Effector memory CD8-positive, alpha-beta T cell (primary cell): ENCODE data around the gene NELFB.

ENCODE experiments used
- ATAC-seq: fragments of 150-1000 bp; cut with Tn5 transposase; replicated peaks from 2 replicates; pipeline ENCODE4 v1.10.0; 2021; ENCODE audit warnings: mild to moderate bottlenecking, moderate library complexity
- DNase-seq, 3 experiments: peaks; one replicate each; pipeline ENCODE4 v3.0.0; 2021
- H3K27ac Mint-ChIP-seq, 2 donors: one replicate each; pipeline ENCODE4 v1.8.0; 2022; ENCODE audit warnings: mild to moderate bottlenecking in 2 of 2, mixed read lengths in 2 of 2, moderate library complexity in 2 of 2
- H3K27me3 Mint-ChIP-seq, 2 donors: one replicate each; pipeline ENCODE4 v1.8.0; 2022; ENCODE audit warnings: mixed read lengths in 2 of 2
- H3K36me3 Mint-ChIP-seq: one replicate; pipeline ENCODE4 v1.8.0; 2022; ENCODE audit warnings: mild to moderate bottlenecking, moderate library complexity, mixed read lengths; ENCODE audit not compliant: insufficient read depth
- H3K4me1 Mint-ChIP-seq, 2 donors: one replicate each; pipeline ENCODE4 v1.8.0; 2022; ENCODE audit warnings: low read depth in 2 of 2, mixed read lengths in 2 of 2
- H3K4me3 Mint-ChIP-seq, 2 donors: one replicate each; pipeline ENCODE4 v1.8.0; 2022; ENCODE audit warnings: mild to moderate bottlenecking in 2 of 2, mixed read lengths in 2 of 2, moderate library complexity in 2 of 2
- H3K9me3 Mint-ChIP-seq, 2 donors: one replicate each; pipeline ENCODE4 v1.8.0; 2022; ENCODE audit warnings: mixed read lengths in 2 of 2

Gene NELFB

DNA sequence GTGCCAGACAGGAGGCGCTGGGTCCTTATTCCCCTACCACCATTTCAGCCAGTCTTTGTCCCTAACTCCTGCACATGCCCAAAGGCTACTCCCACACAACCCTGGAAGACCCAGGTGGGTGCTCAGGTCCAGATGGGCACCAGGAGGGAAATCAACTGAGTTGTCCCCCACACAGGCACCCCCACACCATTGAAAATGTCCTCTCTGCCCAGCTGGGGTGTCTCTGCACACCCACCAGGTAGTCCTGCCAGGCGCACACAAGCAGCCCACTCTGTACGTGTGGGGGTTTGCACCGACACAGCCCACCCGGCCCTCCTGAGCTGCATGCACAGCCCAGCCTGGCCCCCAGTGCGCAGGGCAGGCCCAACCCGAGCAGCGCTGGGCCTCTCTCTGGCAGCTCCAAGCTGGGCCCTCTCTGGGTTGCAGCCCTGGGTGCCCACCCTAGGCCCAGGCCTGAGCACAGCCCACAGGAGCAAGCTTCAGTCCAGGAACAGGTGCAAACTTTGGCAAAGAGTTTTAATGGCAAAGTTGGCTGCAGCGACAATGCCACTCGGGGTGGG, 35.3 kb upstream of the NELFB start:
- no peaks in the 10 kb centered on the region for H3K9me3 Mint-ChIP-seq
- DNase-seq, result no peak
- peaks cover 13% of the 10 kb centered on the region for H3K36me3 Mint-ChIP-seq
- H3K4me3 Mint-ChIP-seq, result peak overlapping the region in 1 of 2 donors; percentile 53
- H3K4me1 Mint-ChIP-seq, result peaks cover 0 to 4% of the 10 kb centered on the region in 2 donors
- no peaks in the 10 kb centered on the region for H3K27me3 Mint-ChIP-seq
- ATAC-seq, result no peak
- no peak overlapping the region for H3K27ac Mint-ChIP-seq

DNA sequence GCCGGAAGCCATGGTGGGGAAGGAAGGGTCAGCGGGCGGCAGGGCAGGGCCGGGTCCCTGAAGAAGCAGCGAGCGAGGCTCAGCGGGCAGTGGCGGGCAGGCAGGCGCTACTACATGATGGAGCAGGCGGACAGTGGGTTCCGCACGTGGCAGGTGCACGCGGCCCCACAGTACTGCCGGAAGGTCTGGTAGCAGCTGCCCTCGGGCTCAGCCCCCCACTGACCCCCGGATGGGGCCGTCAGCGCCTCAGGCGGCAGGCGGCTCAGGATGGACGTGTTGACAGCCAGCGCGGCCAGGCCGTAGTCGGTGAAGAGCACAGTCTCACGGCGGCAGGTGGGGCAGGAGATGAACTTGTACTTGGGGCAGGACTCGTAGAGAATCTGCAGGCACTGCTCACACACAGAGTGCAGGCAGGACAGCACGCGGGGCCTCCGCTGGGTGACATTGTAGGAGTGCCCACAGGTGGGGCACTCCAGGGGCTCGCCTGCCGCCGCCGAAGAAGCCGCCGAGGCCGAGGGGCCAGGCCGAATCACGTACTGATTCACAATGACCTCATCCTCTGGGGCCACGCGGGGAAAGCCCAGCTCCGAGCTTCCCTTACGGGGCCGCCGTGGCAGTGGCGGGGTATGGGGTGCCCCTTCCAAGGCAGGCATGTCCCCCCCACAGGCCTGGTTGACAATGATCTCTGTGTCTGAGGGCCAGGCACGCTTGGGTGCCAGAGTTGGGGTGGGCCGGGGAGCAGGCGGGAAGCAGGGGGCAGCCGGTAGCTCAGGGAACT, 34.6 kb upstream of the NELFB start:
- H3K27ac Mint-ChIP-seq, result no peak overlapping the region
- H3K4me1 Mint-ChIP-seq, result peaks cover 0 to 4% of the 10 kb centered on the region in 2 donors
- no peaks in the 10 kb centered on the region for H3K27me3 Mint-ChIP-seq
- H3K4me3 Mint-ChIP-seq, result peak overlapping the region; percentile 53 to 57
- ATAC-seq, result no peak
- no peaks in the 10 kb centered on the region for H3K9me3 Mint-ChIP-seq
- no peak for DNase-seq
- H3K36me3 Mint-ChIP-seq, result peaks cover 13% of the 10 kb centered on the region

GRCh38 chr9:137221095-137221505, 34.0 kb upstream of the NELFB start:
- peak overlapping the region; percentile 53 to 57 for H3K4me3 Mint-ChIP-seq
- H3K4me1 Mint-ChIP-seq, result peaks cover 0 to 4% of the 10 kb centered on the region in 2 donors
- H3K36me3 Mint-ChIP-seq, result peaks cover 13% of the 10 kb centered on the region
- no peaks in the 10 kb centered on the region for H3K27me3 Mint-ChIP-seq
- no peaks in the 10 kb centered on the region for H3K9me3 Mint-ChIP-seq
- DNase-seq (no peak), ATAC-seq (no peak)
- no peak overlapping the region for H3K27ac Mint-ChIP-seq

- Mint-ChIP-seq H3K9me3 (no peaks in the 10 kb centered on the region), H3K4me3 (no peak overlapping the region), H3K36me3 (peaks cover 13% of the 10 kb centered on the region), H3K4me1 (peaks cover 0 to 4% of the 10 kb centered on the region in 2 donors), H3K27me3 (no peaks in the 10 kb centered on the region), H3K27ac (no peak overlapping the region)
- DNase-seq, result no peak
- no peak for ATAC-seq
Measured at GRCh38 chr9:137221506-137222111, 33.5 kb upstream of the NELFB start.

- DNase-seq, result no peak
- peak within 1 kb of the TSS; percentile 78 to 83 for H3K4me3 Mint-ChIP-seq
- H3K9me3 Mint-ChIP-seq, result no peaks in the 10 kb centered on the region
- ATAC-seq, result no peak
- H3K36me3 Mint-ChIP-seq, result peaks cover 13% of the 10 kb centered on the region
- peaks cover 1 to 3% of the 10 kb centered on the region in 2 donors for H3K27me3 Mint-ChIP-seq
- peaks cover under 1 to 4% of the 10 kb centered on the region in 2 donors for H3K4me1 Mint-ChIP-seq
- peak within 1 kb of the TSS; percentile 86 to 88 for H3K27ac Mint-ChIP-seq
Measured at GRCh38 chr9:137222190-137223077, 32.7 kb upstream of the NELFB start, which contains the start of gene RNF208. Gene RNF208 (minus strand): TSS chr9:137222240. CDS start chr9:137221212, 1,028 bp downstream.

GRCh38 chr9:137223078-137223970, 31.8 kb upstream of the NELFB start:
- peak; percentile 89 for ATAC-seq
- Mint-ChIP-seq H3K27ac (peak overlapping the region; percentile 86 to 88), H3K36me3 (peaks cover 13% of the 10 kb centered on the region), H3K27me3 (peaks cover 6 to 9% of the 10 kb centered on the region in 2 donors), H3K4me3 (peak overlapping the region; percentile 78 to 83), H3K9me3 (no peaks in the 10 kb centered on the region), H3K4me1 (peaks cover 4 to 6% of the 10 kb centered on the region in 2 donors)
- DNase-seq, result peak; percentile 95 to 96 (median 96)

GRCh38 chr9:137224830-137225694, 30.1 kb upstream of the NELFB start, which contains the start of gene CYSRT1:
Gene CYSRT1 (plus strand): TSS chr9:137225174. CDS start chr9:137225622, 448 bp downstream.
- ATAC-seq (peak; percentile 13), DNase-seq (peak in 1 of 3 experiments; percentile 28)
- Mint-ChIP-seq H3K9me3 (no peaks in the 10 kb centered on the region), H3K27me3 (peaks cover 6 to 9% of the 10 kb centered on the region in 2 donors), H3K4me3 (peak within 1 kb of the TSS; percentile 78 to 83), H3K4me1 (peaks cover 4 to 6% of the 10 kb centered on the region in 2 donors), H3K27ac (peak within 1 kb of the TSS; percentile 86 to 88), H3K36me3 (peaks cover 13% of the 10 kb centered on the region)

- Mint-ChIP-seq H3K36me3 (peaks cover 11% of the 10 kb centered on the region), H3K9me3 (no peaks in the 10 kb centered on the region), H3K27me3 (peaks cover 6 to 9% of the 10 kb centered on the region in 2 donors), H3K4me1 (peaks cover 4 to 5% of the 10 kb centered on the region in 2 donors), H3K27ac (no peak overlapping the region), H3K4me3 (no peak overlapping the region)
- DNase-seq (no peak), ATAC-seq (no peak)
Measured at GRCh38 chr9:137225699-137226331, 29.3 kb upstream of the NELFB start.

DNA sequence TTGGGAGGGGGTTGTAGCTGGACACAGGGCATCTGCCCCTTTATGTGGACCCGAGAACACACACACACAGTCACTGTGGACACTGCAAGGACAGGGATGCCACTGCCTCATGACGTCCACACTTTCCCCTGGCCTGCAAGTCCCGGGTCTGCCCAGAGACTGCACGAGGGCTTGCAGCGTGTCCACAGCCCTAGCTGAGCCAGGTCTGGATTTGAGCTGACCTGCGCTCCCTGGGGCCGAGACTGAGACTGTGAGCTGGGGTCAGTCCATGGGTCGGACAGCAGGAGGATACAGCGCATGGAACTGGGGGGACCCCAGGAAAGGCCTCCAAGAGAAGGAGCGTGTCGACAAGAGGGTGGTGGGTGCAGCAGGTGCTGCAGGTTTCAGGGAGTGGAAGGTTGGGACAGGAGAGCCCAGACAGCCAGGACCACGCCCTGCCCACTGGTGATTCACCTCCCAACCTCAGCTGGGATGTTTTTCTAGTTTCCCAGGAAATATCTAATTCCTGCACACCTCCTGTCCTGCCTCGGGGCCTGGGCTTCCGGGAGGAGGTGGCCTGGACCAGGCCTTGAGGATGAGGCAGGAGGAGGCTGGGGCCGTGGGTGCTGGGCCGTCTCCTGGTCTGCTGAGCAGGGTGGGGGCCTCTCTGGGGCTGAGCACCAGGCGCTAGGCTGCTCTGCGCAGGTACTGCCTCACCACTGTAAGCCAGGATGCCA, 28.6 kb upstream of the NELFB start:
- peaks cover 7 to 16% of the 10 kb centered on the region in 2 donors for H3K27me3 Mint-ChIP-seq
- H3K4me1 Mint-ChIP-seq, result peaks cover 4 to 5% of the 10 kb centered on the region in 2 donors
- ATAC-seq, result no peak
- H3K9me3 Mint-ChIP-seq, result no peaks in the 10 kb centered on the region
- no peak overlapping the region for H3K4me3 Mint-ChIP-seq
- DNase-seq, result no peak
- no peak overlapping the region for H3K27ac Mint-ChIP-seq
- peaks cover 9% of the 10 kb centered on the region for H3K36me3 Mint-ChIP-seq

GRCh38 chr9:137227054-137227852, 27.9 kb upstream of the NELFB start, which contains the start of gene RNF224:
Gene RNF224 (plus strand): TSS chr9:137227502. CDS start chr9:137228336, 834 bp downstream.
- peak; percentile 77 to 82 (median 81) for DNase-seq
- ATAC-seq, result peak; percentile 40
- Mint-ChIP-seq H3K9me3 (no peaks in the 10 kb centered on the region), H3K27me3 (peaks cover 14 to 24% of the 10 kb centered on the region in 2 donors), H3K27ac (peak within 1 kb of the TSS in 1 of 2 donors; percentile 8), H3K4me3 (no peak within 1 kb of the TSS), H3K36me3 (peaks cover 9% of the 10 kb centered on the region), H3K4me1 (peaks cover 4 to 5% of the 10 kb centered on the region in 2 donors)
